ENCODE measurements around the gene NXPH3.
"Not testable (repeated sequence)": the region's sequence is repeated elsewhere in the genome, so short reads cannot be mapped to it uniquely, and the experiment has no call there.

The NXPH3 gene

DNA sequence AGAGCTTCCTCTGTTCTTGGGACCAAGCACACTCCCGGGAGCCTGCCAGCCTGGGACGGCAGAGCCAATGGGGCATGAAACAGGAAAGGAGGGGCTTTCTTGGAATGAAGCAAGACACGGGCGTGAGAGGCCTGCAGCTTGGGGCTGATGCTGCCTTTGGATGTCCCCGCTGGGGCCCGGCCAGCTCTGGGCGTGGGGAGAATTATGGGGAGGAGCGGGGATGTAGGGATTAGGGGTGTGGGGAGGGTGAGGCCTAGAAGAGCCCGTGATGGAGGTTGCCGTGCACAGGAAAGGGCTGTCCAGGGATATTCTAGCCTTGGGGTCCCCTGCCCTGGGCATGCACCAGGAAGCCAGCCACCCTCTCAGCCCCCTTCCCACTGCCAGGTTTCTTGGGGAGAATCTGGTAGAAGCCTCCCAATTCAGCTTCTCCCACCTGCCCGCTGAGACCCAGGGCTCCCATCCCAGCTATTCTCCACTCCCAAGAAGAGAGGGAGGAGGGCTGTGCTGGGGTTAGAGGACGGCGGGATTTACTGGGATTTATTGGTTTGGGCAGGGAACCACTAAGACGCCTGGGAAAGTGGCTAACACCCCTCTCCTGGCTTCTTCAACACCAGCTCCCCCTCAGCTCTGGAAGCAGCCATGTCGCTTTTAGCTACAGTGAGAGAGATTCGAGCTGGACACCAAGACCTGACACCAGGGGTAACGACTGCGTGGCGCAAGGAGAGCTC, 20.0 kb upstream of the NXPH3 start:
- DNase-seq, result no peak

DNA sequence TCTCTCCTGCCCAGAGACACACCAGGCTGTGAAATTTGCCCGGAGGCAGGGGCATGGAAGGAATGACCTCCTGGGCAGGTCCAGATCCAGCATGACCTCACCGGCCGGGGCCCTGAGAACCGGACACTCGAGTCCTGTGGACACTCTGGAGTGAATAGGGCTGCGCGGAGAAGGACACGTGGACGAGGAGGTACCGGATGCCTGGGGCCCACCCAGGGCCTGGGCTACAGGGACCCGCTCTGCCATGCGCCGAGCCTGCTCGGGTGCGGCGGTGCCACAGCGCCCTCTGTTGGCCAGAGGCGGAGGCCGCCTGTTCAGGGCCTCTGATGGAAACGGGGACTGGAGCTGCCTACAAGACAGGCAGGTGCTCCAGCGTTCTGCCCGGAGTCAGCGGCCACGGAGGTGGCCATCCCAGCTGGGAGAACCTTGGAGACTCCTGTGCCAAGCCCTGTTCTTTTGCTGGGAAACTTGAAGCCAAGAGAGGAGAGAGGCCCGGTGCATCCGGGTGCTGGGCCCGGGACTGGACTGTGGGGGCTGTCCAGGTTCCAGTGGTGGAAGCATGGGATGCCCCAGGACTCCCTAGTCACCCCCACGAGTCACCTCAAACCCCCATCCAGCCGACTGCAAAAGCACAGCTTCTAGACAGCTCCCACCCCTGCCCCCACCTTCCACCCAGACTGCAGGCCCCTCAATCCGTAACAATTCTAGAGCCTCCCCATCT, 19.3 kb upstream of the NXPH3 start:
- DNase-seq, result peak in 1 of 2 experiments; percentile 25

DNA sequence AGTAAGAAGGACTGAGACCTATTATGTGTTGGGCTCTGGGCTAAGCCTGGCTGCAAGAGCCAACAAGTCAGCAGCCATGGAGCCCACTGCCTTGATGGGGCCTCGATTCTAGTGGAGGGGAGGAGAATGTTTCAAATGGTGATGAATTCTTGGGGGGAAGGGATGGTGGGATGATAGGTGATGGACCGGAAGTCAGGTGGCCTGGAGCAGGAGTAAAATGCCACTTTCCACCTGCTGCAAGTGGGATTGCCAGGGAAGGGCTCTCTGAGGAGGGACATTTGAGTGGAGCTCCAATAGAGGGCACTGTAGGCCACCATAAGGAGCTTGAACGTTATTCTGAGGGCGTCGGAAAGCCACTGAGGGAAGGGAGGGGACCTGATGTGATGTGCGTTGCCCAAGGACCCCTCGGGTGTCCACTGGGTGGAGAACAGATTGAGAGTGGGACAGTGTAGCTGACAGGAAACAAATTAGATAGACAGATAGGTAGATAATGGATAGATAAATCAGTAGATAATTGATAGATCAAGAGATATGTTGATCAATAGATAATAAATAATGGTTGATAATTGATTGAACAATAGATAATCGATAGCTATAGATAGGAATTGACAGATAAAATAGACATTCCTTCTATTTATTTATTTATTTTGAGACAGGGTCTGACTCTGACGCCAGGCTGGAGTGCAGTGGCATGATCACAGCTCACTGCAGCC, 18.2 kb upstream of the NXPH3 start:
- peak in 1 of 2 experiments; percentile 33 for DNase-seq

GRCh38 chr17:49564638-49565037, 11.0 kb upstream of the NXPH3 start:
- no peak for DNase-seq

DNA sequence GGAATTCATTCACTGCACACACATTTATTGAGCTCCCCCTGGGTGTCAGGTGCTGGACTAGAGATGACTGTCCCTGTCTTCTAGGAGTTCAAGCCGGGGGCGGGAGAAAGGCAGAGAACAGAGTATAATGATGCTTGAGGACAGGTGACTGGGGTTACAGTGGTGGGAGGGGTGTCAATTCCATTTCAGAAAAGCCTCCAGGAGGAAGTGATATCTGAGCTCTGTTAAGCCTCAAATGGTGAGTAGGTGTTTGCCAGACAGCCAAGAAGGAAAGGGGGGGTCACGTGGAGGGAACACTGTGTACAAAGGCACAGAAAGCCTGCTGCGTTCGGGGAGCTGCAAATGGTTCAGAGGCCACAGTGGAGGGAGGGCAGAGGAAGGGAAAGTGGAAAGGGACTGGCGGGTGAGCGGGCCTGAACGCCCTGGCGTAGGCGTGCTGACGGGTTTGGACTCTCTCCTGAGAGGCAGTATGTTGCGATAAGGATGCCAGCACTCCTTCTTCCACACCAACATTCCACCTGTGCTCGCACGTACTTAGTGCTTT, 9.7 kb upstream of the NXPH3 start:
- peak; percentile 72 to 91 for DNase-seq

DNA sequence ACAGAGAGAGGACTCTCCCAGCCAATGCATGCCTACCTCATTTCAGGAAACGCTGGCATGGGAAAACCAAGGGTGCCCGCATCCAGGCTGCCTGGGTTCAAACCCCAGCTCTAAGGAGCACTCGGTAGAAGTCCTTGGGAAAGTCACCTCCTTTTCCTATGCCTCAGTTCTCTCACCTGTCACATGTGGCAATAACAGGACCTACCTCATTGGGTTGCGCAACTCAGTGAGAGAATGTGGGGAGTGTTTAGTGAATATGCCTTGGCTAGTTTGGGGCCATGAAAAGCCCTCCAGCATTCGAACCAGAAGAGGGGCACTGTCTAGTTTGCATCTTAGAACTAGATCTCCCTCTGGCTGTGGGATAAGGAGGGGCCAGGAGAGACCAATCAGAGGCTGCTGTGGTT, 9.0 kb upstream of the NXPH3 start:
- no peak for DNase-seq

DNA sequence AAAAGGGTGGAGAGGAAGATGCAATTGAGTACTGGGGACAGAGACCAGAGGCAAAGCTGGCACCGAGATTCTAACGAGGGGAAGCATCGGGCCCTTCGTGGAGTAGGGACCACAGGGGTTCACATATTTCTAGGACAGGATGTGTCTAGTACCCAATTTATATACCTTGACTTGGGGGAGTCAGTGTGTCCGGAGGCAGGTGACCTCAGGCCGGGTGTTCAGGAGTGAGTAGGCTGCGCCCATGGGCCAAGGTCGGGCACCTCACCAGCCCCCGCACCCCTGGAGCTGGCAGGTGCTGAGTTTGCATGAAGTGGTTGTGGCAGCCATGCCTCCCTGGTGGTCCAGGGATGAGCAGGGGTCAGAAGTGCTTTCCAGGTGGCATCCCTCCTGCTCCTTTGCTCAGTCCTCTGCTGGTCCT, 8.6 kb upstream of the NXPH3 start:
- DNase-seq, result no peak

GRCh38 chr17:49567871-49568694, 7.6 kb upstream of the NXPH3 start:
- DNase-seq, result peak in 1 of 2 experiments; percentile 71

GRCh38 chr17:49568695-49569047, 7.0 kb upstream of the NXPH3 start:
- DNase-seq, result not testable (repeated sequence)

DNA sequence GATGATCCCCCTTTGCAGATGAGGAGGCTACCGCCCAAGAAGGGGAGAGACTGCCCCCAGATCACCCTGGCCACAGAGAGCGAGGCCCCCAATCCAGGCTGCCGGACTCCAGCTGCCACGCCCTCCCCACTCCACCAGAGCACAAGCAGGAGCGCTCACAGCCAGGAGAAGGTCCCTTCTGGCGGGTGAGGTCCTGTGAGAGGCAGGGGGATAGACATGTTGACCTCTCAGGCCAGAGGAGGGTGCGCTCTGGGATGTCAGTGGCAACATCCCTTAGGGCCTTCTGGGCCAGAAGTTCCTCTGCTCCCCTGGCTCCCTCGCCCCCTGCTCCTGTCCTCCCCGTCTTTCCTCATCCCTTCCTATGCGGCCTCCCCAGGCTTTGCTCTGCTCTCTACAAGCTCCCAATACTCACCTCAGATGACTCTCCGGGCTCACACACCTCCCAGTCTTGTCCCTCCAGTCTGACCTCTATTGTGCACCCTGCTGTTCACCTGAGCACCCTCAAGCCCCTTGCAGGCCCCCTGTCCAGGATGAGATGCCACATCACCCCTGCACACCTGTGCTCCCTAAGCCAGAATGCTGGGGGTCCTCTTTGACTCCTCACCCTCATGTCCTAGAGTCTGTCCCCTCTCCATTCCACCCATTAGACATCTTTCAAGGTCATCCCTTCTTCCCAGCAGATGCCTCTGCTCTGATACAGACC, 5.0 kb upstream of the NXPH3 start:
- no peak for DNase-seq

GRCh38 chr17:49571283-49571682, 4.4 kb upstream of the NXPH3 start:
- DNase-seq, result no peak

GRCh38 chr17:49571764-49572163, 3.9 kb upstream of the NXPH3 start:
- DNase-seq, result no peak

DNA sequence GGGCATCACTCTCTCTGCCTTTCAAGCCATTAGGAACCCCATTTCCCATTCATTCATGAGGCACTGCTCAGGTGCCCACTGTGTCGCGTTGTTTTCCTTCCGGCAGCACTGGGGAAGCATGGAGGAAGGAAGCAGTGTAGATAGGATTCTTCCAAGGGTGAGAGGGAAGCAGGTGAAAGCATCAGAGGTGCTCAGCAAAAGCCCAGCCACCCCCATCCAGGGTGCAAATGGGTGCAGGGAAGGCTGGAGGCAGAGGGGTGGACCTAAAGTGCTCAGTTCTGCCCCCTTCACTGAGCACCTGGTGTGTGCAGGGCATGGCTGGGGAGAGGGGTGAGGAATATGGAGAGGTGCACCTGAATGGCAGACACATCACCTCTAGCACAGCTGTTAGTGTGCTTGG, 3.4 kb upstream of the NXPH3 start:
- DNase-seq, result no peak

GRCh38 chr17:49572806-49573420, 2.8 kb upstream of the NXPH3 start:
- DNase-seq, result no peak

DNA sequence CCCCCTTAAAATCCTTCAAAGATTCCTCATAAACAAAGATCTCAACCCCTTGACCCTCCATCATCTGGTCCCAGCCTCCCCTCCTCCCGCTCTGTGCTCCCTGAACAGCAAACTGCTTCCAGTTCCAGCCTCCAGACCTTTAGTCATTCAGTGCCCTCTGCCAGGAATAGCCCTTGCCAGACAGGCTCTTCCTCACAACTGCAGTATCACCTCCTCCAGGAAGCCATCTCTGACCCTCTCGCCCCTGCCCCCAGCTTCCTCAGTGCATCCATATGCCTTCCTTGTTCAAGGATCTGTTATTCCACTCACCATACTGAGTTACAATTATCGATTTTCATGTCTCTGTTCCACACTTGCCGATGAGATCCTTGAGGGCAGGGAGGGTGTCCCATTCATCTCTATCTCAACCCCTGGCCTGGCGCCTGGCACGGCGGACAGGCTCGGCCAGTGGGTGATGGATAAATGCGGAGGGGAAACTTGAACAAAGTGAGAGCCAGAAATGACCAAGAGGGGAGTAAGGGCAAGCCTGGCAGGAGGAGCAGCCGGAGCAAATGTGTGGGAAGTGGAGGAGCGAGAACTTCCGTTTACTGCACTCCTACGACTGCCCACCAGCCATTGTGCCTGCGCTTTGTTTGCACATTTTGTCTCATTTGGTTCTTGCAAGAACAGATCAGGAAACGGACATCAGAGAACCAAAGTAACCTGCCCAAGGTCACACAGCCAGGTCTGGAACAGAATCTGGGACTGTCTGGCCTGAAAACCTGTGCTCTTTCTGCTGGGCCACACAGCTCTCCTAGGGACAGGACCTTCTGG, 2.0 kb upstream of the NXPH3 start:
- DNase-seq, result no peak

DNA sequence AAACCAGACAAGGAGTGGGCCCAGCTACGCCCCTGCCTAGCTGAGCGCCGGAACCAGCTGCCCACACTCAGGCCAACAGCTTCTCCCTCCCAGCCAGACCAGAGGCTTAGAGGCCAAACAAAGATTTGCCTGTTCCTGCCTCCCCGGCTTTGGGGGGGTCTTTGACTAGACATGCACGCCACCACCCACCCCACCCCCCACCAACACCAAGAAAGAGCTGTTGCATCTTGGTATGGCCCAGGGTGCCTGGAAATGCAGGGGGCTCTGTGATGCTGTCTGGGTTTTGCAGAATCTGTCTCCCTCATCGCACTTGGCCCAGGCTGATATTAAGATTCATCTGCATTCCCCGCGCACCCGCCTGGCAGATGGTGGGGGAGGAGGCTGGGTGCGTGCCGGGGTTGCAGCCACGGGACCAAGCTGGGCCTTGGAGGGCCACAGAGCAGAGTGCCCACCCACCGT, 1.3 kb upstream of the NXPH3 start:
- DNase-seq, result peak in 1 of 2 experiments; percentile 31

DNA sequence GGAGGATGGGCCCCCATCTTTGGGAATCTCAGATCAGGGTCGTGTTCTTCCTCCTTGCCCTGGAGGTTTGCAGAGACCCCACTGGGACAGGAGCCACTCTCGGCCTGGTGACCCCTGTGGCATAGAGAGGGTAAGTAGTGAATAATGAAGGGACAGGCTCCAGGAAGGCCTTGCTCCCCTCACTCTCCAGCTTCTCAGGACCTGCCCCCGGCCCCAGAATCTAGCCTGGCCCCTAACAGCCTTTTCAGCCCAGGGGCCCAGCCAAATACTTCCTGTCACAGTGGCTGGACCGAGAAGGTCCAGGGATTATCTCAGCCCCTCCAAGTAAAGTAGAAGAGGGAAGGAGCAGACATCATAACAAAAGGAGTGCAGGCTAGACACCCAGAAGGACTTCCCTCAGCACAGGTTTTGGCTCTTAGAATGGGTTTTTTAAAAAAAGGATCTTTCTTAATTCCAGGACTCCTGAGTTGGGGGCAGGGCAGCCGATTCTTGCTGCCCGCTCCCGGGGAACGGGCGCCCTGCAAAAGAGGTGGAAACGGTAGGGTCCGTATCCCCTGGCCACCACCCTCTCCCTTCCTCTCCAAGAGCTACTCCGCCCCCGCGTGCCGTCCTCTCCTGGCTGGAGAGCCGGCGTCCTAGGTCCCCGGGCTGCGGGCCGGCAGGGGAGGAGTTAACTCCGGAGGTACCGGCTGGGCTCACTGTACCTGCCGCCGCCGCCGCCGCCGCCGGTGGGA, 559 bp upstream of the NXPH3 start:
- no peak for DNase-seq

DNA sequence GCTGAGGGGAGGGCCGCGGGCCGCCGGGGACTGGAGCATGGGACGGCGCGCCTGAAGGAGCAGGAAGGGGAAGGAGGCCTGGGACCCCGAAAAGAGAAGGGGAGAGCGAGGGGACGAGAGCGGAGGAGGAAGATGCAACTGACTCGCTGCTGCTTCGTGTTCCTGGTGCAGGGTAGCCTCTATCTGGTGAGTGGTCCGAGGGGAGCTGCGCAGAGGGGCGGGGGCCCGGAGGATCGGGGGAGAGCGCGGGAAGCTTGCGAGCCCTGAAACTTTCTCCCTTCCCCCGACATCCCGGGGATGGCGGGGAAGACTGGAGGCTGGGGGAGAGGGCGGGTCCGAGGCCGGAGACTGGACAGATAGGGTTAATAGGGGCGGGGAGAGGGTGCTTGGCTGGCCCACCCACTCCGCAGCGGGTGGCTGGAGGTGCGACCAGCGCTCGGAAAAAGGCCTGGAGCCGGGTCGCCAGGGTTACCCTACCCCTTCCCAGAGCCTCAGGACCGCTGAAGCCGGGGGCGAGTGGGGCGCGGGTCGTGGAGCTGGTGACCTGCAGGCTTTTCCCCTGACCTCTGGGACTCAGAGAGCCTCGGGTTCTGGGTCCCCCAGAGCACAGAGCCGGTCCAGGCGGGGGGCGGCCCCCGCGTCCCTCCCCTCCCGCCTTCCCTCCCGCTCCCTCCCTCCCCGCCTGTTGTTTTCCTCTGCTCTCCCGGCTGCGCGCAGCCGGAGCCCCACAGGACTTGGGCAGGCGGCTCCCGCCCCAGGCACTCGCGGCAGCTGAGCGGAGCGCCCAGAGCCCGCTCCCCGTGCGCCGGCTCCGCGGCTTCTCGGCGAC, 631 bp downstream of the NXPH3 start:
- DNase-seq, result no peak
